HFF-Myc (cell line): Measurements from ENCODE around the gene PROKR1.

Source experiments
- DNase-seq: peaks from one replicate; pipeline ENCODE4 v3.0.0-alpha.2; 2011; ENCODE audit warnings: low read depth; ENCODE audit errors: extremely low read depth
- H3K4me3 ChIP-seq: replicated peaks from 2 replicates; pipeline ENCODE4 v1.5.1; 2011; ENCODE audit warnings: low read depth, mild to moderate bottlenecking, control low read depth, low read length
- TF ChIP-seq, protein P1 (sequence below): IDR thresholded peaks from 2 replicates; pipeline ENCODE4 v1.5.1; 2012; ENCODE audit warnings: mild to moderate bottlenecking, low read depth, low read length, control low read depth; ENCODE audit errors: missing control alignments

PROKR1 gene

DNA sequence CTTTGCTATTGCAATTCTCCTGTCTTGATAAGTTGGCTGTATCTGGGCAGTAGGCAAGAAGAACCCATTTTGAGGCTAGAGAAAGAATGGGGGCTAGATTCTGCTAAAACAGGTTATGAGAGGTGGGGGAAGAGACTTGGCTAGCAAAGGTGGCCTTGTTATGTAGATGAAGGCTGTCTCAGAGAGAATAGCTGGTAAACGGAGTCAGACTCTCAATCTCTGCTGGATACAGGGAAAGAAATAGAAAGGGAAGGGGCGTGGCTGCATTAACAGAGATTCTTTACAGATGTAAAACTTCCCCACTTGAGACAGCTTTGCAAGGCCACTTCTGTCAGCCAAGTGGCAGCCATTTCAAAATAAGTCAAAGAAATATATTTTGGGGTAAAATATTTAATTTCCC lies 53.2 kb downstream of the PROKR1 start:
- TF ChIP-seq, protein P1, sequence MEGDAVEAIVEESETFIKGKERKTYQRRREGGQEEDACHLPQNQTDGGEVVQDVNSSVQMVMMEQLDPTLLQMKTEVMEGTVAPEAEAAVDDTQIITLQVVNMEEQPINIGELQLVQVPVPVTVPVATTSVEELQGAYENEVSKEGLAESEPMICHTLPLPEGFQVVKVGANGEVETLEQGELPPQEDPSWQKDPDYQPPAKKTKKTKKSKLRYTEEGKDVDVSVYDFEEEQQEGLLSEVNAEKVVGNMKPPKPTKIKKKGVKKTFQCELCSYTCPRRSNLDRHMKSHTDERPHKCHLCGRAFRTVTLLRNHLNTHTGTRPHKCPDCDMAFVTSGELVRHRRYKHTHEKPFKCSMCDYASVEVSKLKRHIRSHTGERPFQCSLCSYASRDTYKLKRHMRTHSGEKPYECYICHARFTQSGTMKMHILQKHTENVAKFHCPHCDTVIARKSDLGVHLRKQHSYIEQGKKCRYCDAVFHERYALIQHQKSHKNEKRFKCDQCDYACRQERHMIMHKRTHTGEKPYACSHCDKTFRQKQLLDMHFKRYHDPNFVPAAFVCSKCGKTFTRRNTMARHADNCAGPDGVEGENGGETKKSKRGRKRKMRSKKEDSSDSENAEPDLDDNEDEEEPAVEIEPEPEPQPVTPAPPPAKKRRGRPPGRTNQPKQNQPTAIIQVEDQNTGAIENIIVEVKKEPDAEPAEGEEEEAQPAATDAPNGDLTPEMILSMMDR, result no peak
- no peak overlapping the region for H3K4me3 ChIP-seq
- DNase-seq, result no peak

DNA sequence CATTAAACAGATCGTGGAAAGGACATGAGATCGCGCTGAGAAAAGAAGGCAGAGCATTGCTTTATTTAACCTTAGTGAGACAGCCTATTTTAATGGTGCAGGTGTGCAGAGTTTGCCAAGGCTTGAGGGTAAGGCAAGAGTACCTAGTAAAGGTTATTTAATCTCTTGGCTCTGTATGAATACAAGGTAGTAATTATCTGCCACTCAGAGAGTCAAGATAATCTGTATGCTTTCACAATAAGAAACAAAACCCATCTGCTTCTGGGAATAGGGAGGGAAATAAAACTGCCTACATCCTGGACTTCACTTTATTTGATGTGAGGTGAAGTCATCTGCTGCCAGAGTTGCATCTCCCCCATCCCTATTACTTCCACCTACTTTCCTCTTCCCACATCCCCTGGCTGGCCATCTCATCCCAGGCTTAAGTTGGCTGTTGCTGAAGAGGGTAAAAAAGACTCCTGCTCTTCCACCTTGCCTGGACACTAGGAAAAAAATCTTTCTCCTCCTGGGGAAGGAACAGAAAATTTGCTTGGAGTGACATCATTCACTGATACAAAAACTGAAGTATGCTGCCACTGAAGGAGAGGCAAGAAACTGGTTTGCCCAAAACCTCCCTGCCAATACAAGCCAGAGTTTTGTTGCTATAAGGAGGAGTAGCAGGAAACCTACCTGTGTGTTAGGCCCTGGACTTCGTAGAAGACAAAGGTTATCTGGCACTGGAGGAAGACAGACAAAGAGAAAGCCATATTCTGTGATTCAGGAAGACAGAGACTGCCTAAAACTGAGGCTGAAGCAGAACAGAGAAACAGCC lies 55.4 kb downstream of the PROKR1 start:
- DNase-seq, result no peak
- H3K4me3 ChIP-seq, result no peak overlapping the region
- TF ChIP-seq, protein P1, result no peak

DNA sequence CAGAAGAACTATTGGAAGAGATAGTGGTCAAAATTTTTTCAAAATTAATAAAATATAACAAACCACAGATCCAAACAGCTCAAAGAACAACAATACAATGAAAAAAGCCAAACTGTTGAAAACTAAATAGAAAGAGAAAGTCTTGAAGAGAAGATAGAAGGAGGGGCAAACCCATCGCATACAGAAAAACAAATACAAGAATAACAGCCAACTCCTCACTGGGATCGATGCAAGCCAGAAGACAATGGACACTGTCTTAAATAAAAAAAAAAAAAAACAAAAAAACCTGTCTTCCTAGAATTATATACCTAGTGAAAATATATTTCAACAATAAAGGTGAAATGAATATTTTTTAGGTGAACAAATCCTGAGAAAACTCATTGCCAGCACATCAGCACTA lies 57.2 kb downstream of the PROKR1 start:
- no peak for DNase-seq
- H3K4me3 ChIP-seq, result no peak overlapping the region
- TF ChIP-seq, protein P1, result no peak

DNA sequence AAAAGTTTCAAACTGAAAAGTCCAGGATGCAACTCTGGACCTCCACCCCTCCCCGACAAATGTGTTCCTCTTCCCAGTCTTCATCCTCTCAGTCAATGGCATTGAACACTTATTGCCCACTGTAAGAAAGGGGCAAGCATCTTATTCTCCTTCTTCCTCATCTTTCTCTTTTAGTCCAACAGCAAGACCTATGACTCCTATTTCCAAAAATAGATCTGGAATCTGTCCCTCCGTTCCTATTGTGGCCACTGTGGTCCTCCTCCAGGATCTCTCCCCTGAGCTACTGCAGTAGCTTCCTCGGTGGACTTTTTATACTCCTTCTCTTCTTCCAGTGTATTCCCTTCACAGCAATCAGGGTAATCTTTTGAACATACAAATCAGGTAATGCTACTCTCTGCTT lies 63.3 kb downstream of the PROKR1 start:
- DNase-seq, result no peak
- H3K4me3 ChIP-seq, result no peak overlapping the region
- TF ChIP-seq, protein P1, result no peak
